HEK293 (cell line): Measurements from ENCODE around the gene CLASP1.

Experiments used
- CTCF ChIA-PET: fragments of 350-600 bp; formaldehyde crosslinking; extraction: SDS; loops from one replicate; lab custom pipeline; 2021; ENCODE audit warnings: antibody characterized with exemption; lab: Yijun Ruan, JAX
- POLR2A ChIA-PET: fragments of 300-600 bp; formaldehyde crosslinking; extraction: SDS; loops from one replicate; lab custom pipeline; 2020; ENCODE audit warnings: antibody characterized with exemption, inconsistent platforms; lab: Yijun Ruan, JAX
- H3K27ac ChIP-seq: fragments of 200-500 bp; sonication (Bioruptor generic); 2 replicates; pipeline ENCODE4 v1.5.1; 2014; ENCODE audit warnings: low read depth, low read length, control low read depth, inconsistent platforms; ENCODE audit errors: extremely low read depth
- H3K36me3 ChIP-seq, 2 experiments: fragments of 200-500 bp in 1 of 2; sonication (Bioruptor generic) in 1 of 2; 1 replicate in 1 of 2; 2 replicates in 1 of 2; pipeline ENCODE4 v1.5.1; 2014 to 2017; ENCODE audit warnings: inconsistent platforms in 2 of 2, low read length in 2 of 2; ENCODE audit not compliant: control insufficient read depth in 2 of 2, insufficient read depth in 1 of 2
- H3K4me1 ChIP-seq: fragments of 200-500 bp; sonication (Bioruptor generic); 2 replicates; pipeline ENCODE4 v1.5.1; 2014; ENCODE audit warnings: mild to moderate bottlenecking, low read length, inconsistent platforms; ENCODE audit not compliant: control insufficient read depth, insufficient read depth
- H3K4me3 ChIP-seq: 2 replicates; pipeline ENCODE4 v1.5.1; 2011; ENCODE audit warnings: low read depth, mild to moderate bottlenecking, control low read depth, low read length, moderate library complexity
- H3K9me3 ChIP-seq: fragments of 200-500 bp; sonication (Bioruptor generic); 2 replicates; pipeline ENCODE4 v1.5.1; 2014; ENCODE audit warnings: low read depth, low read length, inconsistent platforms; ENCODE audit not compliant: control insufficient read depth, insufficient read depth
- AEBP2 ChIP-seq: fragments of 450-650 bp; formaldehyde crosslinking; IDR thresholded peaks from 2 replicates; pipeline ENCODE4 v1.5.1; 2016; ENCODE audit warnings: missing biosample characterization, missing genetic modification characterization, borderline replicate concordance
- GLI4 ChIP-seq: fragments of 450-650 bp; formaldehyde crosslinking; IDR thresholded peaks from 2 replicates; pipeline ENCODE4 v1.5.1; 2016; ENCODE audit warnings: missing biosample characterization, missing genetic modification characterization
- HOXC10 ChIP-seq: sonication (generic); formaldehyde crosslinking; IDR thresholded peaks from 2 replicates; pipeline ENCODE4 v1.8.1; 2023; ENCODE audit warnings: mild to moderate bottlenecking, missing genetic modification reagents
- HOXD13 ChIP-seq: sonication (generic); formaldehyde crosslinking; IDR thresholded peaks from 2 replicates; pipeline ENCODE4 v1.8.0; 2022; ENCODE audit warnings: missing genetic modification reagents, borderline replicate concordance
- KLF10 ChIP-seq: fragments of 450-650 bp; IDR thresholded peaks from 2 replicates; pipeline ENCODE4 v1.5.1; 2018; ENCODE audit warnings: missing biosample characterization, mild to moderate bottlenecking, missing genetic modification characterization
- PRDM10 ChIP-seq: fragments of 450-650 bp; formaldehyde crosslinking; IDR thresholded peaks from 2 replicates; pipeline ENCODE4 v1.5.1; 2016; ENCODE audit warnings: missing biosample characterization, missing genetic modification characterization
- RBAK ChIP-seq: fragments of 450-650 bp; formaldehyde crosslinking; IDR thresholded peaks from 2 replicates; pipeline ENCODE4 v1.5.1; 2016; ENCODE audit warnings: missing biosample characterization, missing genetic modification characterization
- SETDB1 ChIP-seq: IDR thresholded peaks from one replicate; pipeline ENCODE4 v1.6.1; 2017; ENCODE audit warnings: mild to moderate bottlenecking, low read length, moderate library complexity, mixed read lengths; ENCODE audit not compliant: insufficient read length
- ZBTB26 ChIP-seq: fragments of 450-650 bp; formaldehyde crosslinking; optimal IDR thresholded peaks from 2 replicates; pipeline ENCODE3; 2016; ENCODE audit warnings: missing biosample characterization, mild to moderate bottlenecking, missing genetic modification characterization
- ZFHX2 ChIP-seq: fragments of 450-650 bp; formaldehyde crosslinking; conservative IDR thresholded peaks from 2 replicates; pipeline ENCODE4 v1.5.1; 2016; ENCODE audit warnings: missing biosample characterization, missing genetic modification characterization
- ZFP37 ChIP-seq: fragments of 450-650 bp; formaldehyde crosslinking; IDR thresholded peaks from 2 replicates; pipeline ENCODE4 v1.5.1; 2016; ENCODE audit warnings: missing biosample characterization, missing genetic modification characterization
- ZFP69B ChIP-seq: fragments of 450-650 bp; formaldehyde crosslinking; IDR thresholded peaks from 2 replicates; pipeline ENCODE4 v1.5.1; 2016; ENCODE audit warnings: missing biosample characterization, missing genetic modification characterization
- ZNF138 ChIP-seq: fragments of 450-650 bp; formaldehyde crosslinking; IDR thresholded peaks from 2 replicates; pipeline ENCODE4 v1.5.1; 2016; ENCODE audit warnings: missing biosample characterization, missing genetic modification characterization, borderline replicate concordance
- ZNF155 ChIP-seq: fragments of 450-650 bp; formaldehyde crosslinking; IDR thresholded peaks from 2 replicates; pipeline ENCODE4 v1.5.1; 2016; ENCODE audit warnings: missing biosample characterization, missing genetic modification characterization
- ZNF16 ChIP-seq: fragments of 450-650 bp; formaldehyde crosslinking; IDR thresholded peaks from 2 replicates; pipeline ENCODE4 v1.5.1; 2016; ENCODE audit warnings: low read depth, missing biosample characterization, missing genetic modification characterization
- ZNF19 ChIP-seq: fragments of 450-650 bp; formaldehyde crosslinking; IDR thresholded peaks from 2 replicates; pipeline ENCODE4; 2016; ENCODE audit warnings: missing biosample characterization, missing genetic modification characterization, low read depth
- ZNF248 ChIP-seq: fragments of 450-650 bp; formaldehyde crosslinking; IDR thresholded peaks from 2 replicates; pipeline ENCODE4 v1.5.1; 2017; ENCODE audit warnings: missing biosample characterization, missing genetic modification characterization
- ZNF302 ChIP-seq: fragments of 450-650 bp; formaldehyde crosslinking; IDR thresholded peaks from 2 replicates; pipeline ENCODE4 v1.5.1; 2016; ENCODE audit warnings: missing biosample characterization, missing genetic modification characterization, low read depth
- ZNF362 ChIP-seq: fragments of 450-650 bp; formaldehyde crosslinking; IDR thresholded peaks from 2 replicates; pipeline ENCODE4 v1.5.1; 2016; ENCODE audit warnings: missing biosample characterization, missing genetic modification characterization
- ZNF449 ChIP-seq: fragments of 450-650 bp; formaldehyde crosslinking; IDR thresholded peaks from 2 replicates; pipeline ENCODE4 v1.5.1; 2017; ENCODE audit warnings: missing biosample characterization, mild to moderate bottlenecking, missing genetic modification characterization, moderate library complexity
- ZNF473 ChIP-seq: fragments of 450-650 bp; formaldehyde crosslinking; IDR thresholded peaks from 2 replicates; pipeline ENCODE4 v1.5.1; 2017; ENCODE audit warnings: missing biosample characterization, missing genetic modification characterization
- ZNF501 ChIP-seq: fragments of 450-650 bp; formaldehyde crosslinking; IDR thresholded peaks from 2 replicates; pipeline ENCODE4 v1.5.1; 2016; ENCODE audit warnings: missing biosample characterization, missing genetic modification characterization
- ZNF514 ChIP-seq: fragments of 450-650 bp; formaldehyde crosslinking; IDR thresholded peaks from 2 replicates; pipeline ENCODE4 v1.5.1; 2016; ENCODE audit warnings: missing biosample characterization, missing genetic modification characterization
- ZNF529 ChIP-seq: fragments of 450-650 bp; formaldehyde crosslinking; IDR thresholded peaks from 2 replicates; pipeline ENCODE4 v1.5.1; 2017; ENCODE audit warnings: missing genetic modification characterization, missing biosample characterization; ENCODE audit not compliant: insufficient replicate concordance
- ZNF571 ChIP-seq: fragments of 450-650 bp; formaldehyde crosslinking; IDR thresholded peaks from 2 replicates; pipeline ENCODE4 v1.5.0; 2017; ENCODE audit warnings: missing biosample characterization, missing genetic modification characterization

The CLASP1 gene

GRCh38 chr2:121502246-121502645 is 147.0 kb downstream of the CLASP1 start:
- Histone ChIP-seq H3K4me3 (no peak overlapping the region), H3K27ac (no peak overlapping the region), H3K36me3 (peaks cover 4 to 38% of the 10 kb centered on the region in 2 experiments), H3K4me1 (no peaks in the 10 kb centered on the region; the same call in 1 of the 2 replicates), H3K9me3 (no peaks in the 10 kb centered on the region)
- ChIA-PET POLR2A (no interaction called here), CTCF (no interaction called here)
- TF ChIP-seq HOXC10 (no peak), ZFP37 (tag by site-specific recombination) (no peak), ZNF302 (no peak), RBAK (no peak), ZNF138 (tag by site-specific recombination) (no peak)

GRCh38 chr2:121501554-121501953 is 147.7 kb downstream of the CLASP1 start:
- Histone ChIP-seq H3K4me1 (no peaks in the 10 kb centered on the region; the same call in 1 of the 2 replicates), H3K36me3 (peaks cover 4 to 40% of the 10 kb centered on the region in 2 experiments), H3K4me3 (no peak overlapping the region), H3K27ac (no peak overlapping the region), H3K9me3 (no peaks in the 10 kb centered on the region)
- ChIA-PET CTCF (no interaction called here), POLR2A (no interaction called here)
- no peak for TF ChIP-seq PRDM10 (tag by site-specific recombination)
- no peak for TF ChIP-seq ZNF362
- TF ChIP-seq ZNF449 (tag by site-specific recombination), result no peak
- TF ChIP-seq ZNF571 (tag by site-specific recombination), result no peak
- TF ChIP-seq ZNF19, result no peak
- no peak for TF ChIP-seq GLI4 (tag by site-specific recombination)
- TF ChIP-seq ZNF155, result no peak

- no peaks in the 10 kb centered on the region for H3K9me3 ChIP-seq
- ChIA-PET POLR2A (no interaction called here), CTCF (no interaction called here)
- no peak overlapping the region for H3K27ac ChIP-seq
- H3K4me1 ChIP-seq, result no peaks in the 10 kb centered on the region; the same call in 1 of the 2 replicates
- H3K36me3 ChIP-seq, result peaks cover 4 to 45% of the 10 kb centered on the region in 2 experiments
- H3K4me3 ChIP-seq, result no peak overlapping the region
- TF ChIP-seq SETDB1 (no peak), ZNF501 (tag by site-specific recombination) (no peak), ZFP69B (tag by site-specific recombination) (no peak), AEBP2 (no peak), ZBTB26 (no peak), KLF10 (tag by site-specific recombination) (no peak), ZNF529 (tag by site-specific recombination) (no peak), ZFHX2 (tag by site-specific recombination) (no peak), ZNF248 (tag by site-specific recombination) (no peak), ZNF473 (tag by site-specific recombination) (no peak), HOXD13 (CRISPR knock-in tag) (no peak), ZNF514 (tag by site-specific recombination) (no peak), ZNF16 (tag by site-specific recombination) (no peak)
These were observed 148.2 kb downstream of the CLASP1 start for GRCh38 chr2:121501031-121501430.
